Kidney (tissue), 14 donors: Measurements from ENCODE around the gene WDFY4. TPM values are rescaled to one million over a fixed set of nuclear protein-coding genes. Genes with fewer than 3 reads are reported as not detected.

Experiments
- DNase-seq, 5 donors: peaks; one replicate each; pipeline ENCODE4 v3.0.0-alpha.2; 2013 to 2020
- FAIRE-seq: peaks from 2 replicates; lab custom pipeline; 2012; peaks lifted over from hg19 to GRCh38; lab: Jason Lieb, UNC
- H3K27ac ChIP-seq, 2 donors: one replicate each; pipeline ENCODE4 v1.7.0; 2013; ENCODE audit warnings: low read depth in 2 of 2, low read length in 2 of 2, inconsistent platforms in 1 of 2
- H3K27me3 ChIP-seq: one replicate; pipeline ENCODE4 v1.7.1; 2013; ENCODE audit warnings: low read length, inconsistent platforms; ENCODE audit not compliant: control insufficient read depth, insufficient read depth
- H3K36me3 ChIP-seq, 3 donors: one replicate each; pipeline versions ENCODE4 v1.7.0 to v1.7.1; 2013; ENCODE audit warnings: low read length in 3 of 3, control low read depth in 1 of 3, inconsistent platforms in 1 of 3; ENCODE audit not compliant: insufficient read depth in 3 of 3, control insufficient read depth in 2 of 3
- H3K4me1 ChIP-seq, 3 donors: one replicate each; pipeline versions ENCODE4 v1.7.0 to v1.7.1; 2013; ENCODE audit warnings: low read length in 3 of 3, inconsistent platforms in 1 of 3, low read depth in 1 of 3; ENCODE audit not compliant: control insufficient read depth in 2 of 3, insufficient read depth in 2 of 3
- H3K4me3 ChIP-seq, 3 donors: one replicate each; pipeline versions ENCODE4 v1.7.0 to v1.8.1; 2013; ENCODE audit warnings: low read length in 3 of 3, control low read depth in 1 of 3, inconsistent platforms in 1 of 3
- H3K9ac ChIP-seq, 3 donors: one replicate each; pipeline versions ENCODE4 v1.7.0 to v1.7.1; 2013; ENCODE audit warnings: low read length in 3 of 3, control low read depth in 1 of 3, inconsistent platforms in 1 of 3
- H3K9me3 ChIP-seq, 3 donors: one replicate each; pipeline versions ENCODE4 v1.7.0 to v1.7.1; 2013; ENCODE audit warnings: low read length in 3 of 3, control low read depth in 1 of 3, inconsistent platforms in 1 of 3; ENCODE audit not compliant: control insufficient read depth in 2 of 3, insufficient read depth in 1 of 3
- CTCF ChIP-seq: IDR thresholded peaks from 3 replicates; pipeline ENCODE4 v1.5.1; 2012; ENCODE audit warnings: mild to moderate bottlenecking, moderate library complexity, borderline replicate concordance; ENCODE audit not compliant: insufficient read depth; ENCODE audit errors: extremely low read depth
- intact Hi-C: fragments of 100-400 bp; cut with DNase I; formaldehyde crosslinking; loops from one replicate; pipeline ENCODE4 v1.11.1; 2022
- polyA plus RNA-seq: library from polyadenylated mRNA; stranded (reverse); fragments of 350-450 nt; fragmentation: Illumina TruSeq; extraction: RNeasy Lipid Tissue Mini Kit (QIAGEN cat#74804); gene quantifications from one replicate; pipeline ENCODE4 v1.2.3, GENCODE V29; 2014; ENCODE audit warnings: low read depth, low replicate concordance; ENCODE audit not compliant: insufficient read depth
- total RNA-seq: library from RNA; stranded (reverse); fragmentation: NEBNext Ultra II Directional; extraction: Animal tissue kit (Norgen Biotek cat#: 25700); gene quantifications from one replicate; pipeline ENCODE4 v1.2.1, GENCODE V29; 2021
- donor health status: control.
- donor health status: control.
- donor health status: control.
- donor health status: control.
- donor health status: control.
- donor health status: DM: yes; HTN: yes; CAD: no.
- donor health status: Normal renal cell carcinoma (clear cell type).

Gene WDFY4
- total and polyA plus RNA-seq, 2 donors from 2014 or later, result 1.7 to 13.3 TPM

DNA sequence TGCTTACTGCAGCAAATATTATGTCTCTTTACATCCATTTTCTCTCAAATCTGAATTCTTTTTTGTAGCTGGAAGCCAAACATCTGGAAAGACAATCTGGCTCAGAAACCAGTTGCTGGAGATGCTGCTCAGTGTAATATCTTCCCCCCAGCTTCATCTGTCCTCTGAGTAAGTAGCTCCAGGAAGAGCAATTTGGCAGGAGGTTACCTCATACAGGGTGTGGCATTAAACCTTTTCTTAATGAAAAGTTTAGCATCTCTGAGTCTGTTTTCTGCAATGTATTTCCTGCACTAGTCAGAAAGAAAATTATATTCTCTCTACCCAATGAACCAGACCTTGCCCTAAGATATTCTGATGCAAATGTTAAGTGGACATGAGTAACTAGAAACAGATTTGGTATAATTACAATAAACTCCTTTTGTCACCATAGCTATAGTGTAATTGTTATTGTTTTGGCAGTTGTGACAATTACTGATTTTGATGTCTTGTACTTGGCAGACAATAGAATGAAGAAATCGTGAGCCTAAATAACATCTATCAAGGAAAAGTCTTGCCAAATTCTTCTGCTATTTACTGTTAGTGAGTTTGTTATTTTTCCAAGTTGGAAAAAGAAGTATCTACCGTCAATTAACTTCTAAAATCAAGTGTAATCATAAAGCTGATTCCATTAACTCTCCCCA, 123.3 kb downstream of the WDFY4 start:
- H3K36me3 ChIP-seq, result no peaks in the 10 kb centered on the region
- H3K4me3 ChIP-seq, result no peak overlapping the region
- no peaks in the 10 kb centered on the region for H3K4me1 ChIP-seq
- H3K27ac ChIP-seq, result no peak overlapping the region
- TF ChIP-seq CTCF, result no peak
- no peaks in the 10 kb centered on the region for H3K9me3 ChIP-seq
- no peak overlapping the region for H3K9ac ChIP-seq
- no peak for DNase-seq
- no peaks in the 10 kb centered on the region for H3K27me3 ChIP-seq
- no peak for FAIRE-seq
- intact Hi-C loops, result no loop called here

DNA sequence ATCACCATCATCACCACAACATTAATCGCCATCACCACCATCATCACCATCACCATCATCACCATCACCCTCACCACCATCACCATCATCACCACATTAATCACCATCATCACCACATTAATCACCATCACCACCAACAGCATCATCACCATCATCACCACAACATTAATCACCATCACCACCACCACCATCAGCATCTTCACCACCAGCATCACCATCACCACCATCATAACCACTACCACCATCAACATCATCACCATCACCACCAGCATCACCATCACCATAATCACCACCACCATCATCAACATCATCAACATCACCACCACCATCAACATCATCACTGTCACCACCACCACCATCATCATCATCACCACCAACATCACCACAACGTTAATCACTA, 124.6 kb downstream of the WDFY4 start:
- Histone ChIP-seq H3K4me3 (peak overlapping the region in 1 of 3 donors; percentile 9), H3K27ac (no peak overlapping the region), H3K4me1 (no peaks in the 10 kb centered on the region), H3K36me3 (no peaks in the 10 kb centered on the region), H3K9ac (no peak overlapping the region), H3K27me3 (no peaks in the 10 kb centered on the region), H3K9me3 (no peaks in the 10 kb centered on the region)
- DNase-seq, result no peak
- no peak for TF ChIP-seq CTCF
- no peak for FAIRE-seq
- intact Hi-C loops, result no loop called here

- Histone ChIP-seq H3K9ac (no peak overlapping the region), H3K27ac (no peak overlapping the region), H3K4me1 (no peaks in the 10 kb centered on the region), H3K4me3 (no peak overlapping the region), H3K9me3 (no peaks in the 10 kb centered on the region), H3K27me3 (no peaks in the 10 kb centered on the region), H3K36me3 (no peaks in the 10 kb centered on the region)
- intact Hi-C loops, result no loop called here
- DNase-seq (no peak), FAIRE-seq (no peak)
- no peak for TF ChIP-seq CTCF
Measured at GRCh38 chr10:48811461-48811860, 126.8 kb downstream of the WDFY4 start.

- Histone ChIP-seq H3K4me3 (no peak overlapping the region), H3K27ac (no peak overlapping the region), H3K9me3 (no peaks in the 10 kb centered on the region), H3K36me3 (no peaks in the 10 kb centered on the region), H3K4me1 (no peaks in the 10 kb centered on the region), H3K27me3 (no peaks in the 10 kb centered on the region), H3K9ac (no peak overlapping the region)
- DNase-seq (no peak), FAIRE-seq (no peak)
- intact Hi-C loops, result no loop called here
- no peak for TF ChIP-seq CTCF
Measured at GRCh38 chr10:48811917-48812316, 127.2 kb downstream of the WDFY4 start.
